HUES64 (cell line): ENCODE data around the gene RIPK4.
A peak's percentile ranks its signal among the peaks of the same experiment; 100 is the strongest.

ENCODE experiments used
- H3K27ac ChIP-seq: 2 replicates; pipeline ENCODE4 v1.7.0; 2013; ENCODE audit warnings: low read depth, low read length, inconsistent platforms
- H3K27me3 ChIP-seq: 2 replicates; pipeline ENCODE4 v1.6.1; 2013; ENCODE audit warnings: mild to moderate bottlenecking, low read length; ENCODE audit not compliant: insufficient read depth
- H3K36me3 ChIP-seq: 2 replicates; pipeline ENCODE4 v1.6.1; 2013; ENCODE audit warnings: mild to moderate bottlenecking, low read length; ENCODE audit not compliant: insufficient read depth
- H3K4me1 ChIP-seq: 2 replicates; pipeline ENCODE4 v1.6.1; 2013; ENCODE audit warnings: mild to moderate bottlenecking, low read length, moderate library complexity; ENCODE audit not compliant: insufficient read depth
- H3K4me3 ChIP-seq: 2 replicates; pipeline ENCODE4 v1.5.1; 2013; ENCODE audit warnings: mild to moderate bottlenecking, low read length, moderate library complexity
- H3K9ac ChIP-seq: 2 replicates; pipeline ENCODE4 v1.6.1; 2013; ENCODE audit warnings: mild to moderate bottlenecking, low read depth, low read length
- H3K9me3 ChIP-seq: 2 replicates; pipeline ENCODE4 v1.6.1; 2013; ENCODE audit warnings: low read depth, low read length; ENCODE audit not compliant: insufficient read depth
- whole genome bisulfite sequencing: fragments of 150-250, 120-280 bp; methylation state at CpG from one replicate; pipeline ENCODE4 v1.1.7; 2013; ENCODE audit warnings: missing lambda C conversion rate; 5-methylcytosine and 5-hydroxymethylcytosine counted together

RIPK4 gene

GRCh38 chr21:41776778-41777177 lies 9.9 kb upstream of the RIPK4 start:
- H3K27me3 ChIP-seq = peaks cover 23% of the 10 kb centered on the region
- 91% methylated on average over 4 of the region's 4 CpGs for WGBS
- no peaks in the 10 kb centered on the region for H3K9me3 ChIP-seq
- H3K4me3 ChIP-seq = no peak overlapping the region
- peaks cover 17% of the 10 kb centered on the region for H3K4me1 ChIP-seq
- H3K36me3 ChIP-seq = no peaks in the 10 kb centered on the region
- no peak overlapping the region for H3K9ac ChIP-seq
- H3K27ac ChIP-seq = no peak overlapping the region

GRCh38 chr21:41775149-41775472 lies 8.3 kb upstream of the RIPK4 start:
- peaks cover 20% of the 10 kb centered on the region for H3K4me1 ChIP-seq
- H3K27me3 ChIP-seq = peaks cover 40% of the 10 kb centered on the region
- H3K27ac ChIP-seq = no peak overlapping the region
- H3K36me3 ChIP-seq = no peaks in the 10 kb centered on the region
- no peaks in the 10 kb centered on the region for H3K9me3 ChIP-seq
- WGBS = 90% methylated on average over 3 of the region's 3 CpGs
- no peak overlapping the region for H3K4me3 ChIP-seq
- H3K9ac ChIP-seq = no peak overlapping the region

DNA sequence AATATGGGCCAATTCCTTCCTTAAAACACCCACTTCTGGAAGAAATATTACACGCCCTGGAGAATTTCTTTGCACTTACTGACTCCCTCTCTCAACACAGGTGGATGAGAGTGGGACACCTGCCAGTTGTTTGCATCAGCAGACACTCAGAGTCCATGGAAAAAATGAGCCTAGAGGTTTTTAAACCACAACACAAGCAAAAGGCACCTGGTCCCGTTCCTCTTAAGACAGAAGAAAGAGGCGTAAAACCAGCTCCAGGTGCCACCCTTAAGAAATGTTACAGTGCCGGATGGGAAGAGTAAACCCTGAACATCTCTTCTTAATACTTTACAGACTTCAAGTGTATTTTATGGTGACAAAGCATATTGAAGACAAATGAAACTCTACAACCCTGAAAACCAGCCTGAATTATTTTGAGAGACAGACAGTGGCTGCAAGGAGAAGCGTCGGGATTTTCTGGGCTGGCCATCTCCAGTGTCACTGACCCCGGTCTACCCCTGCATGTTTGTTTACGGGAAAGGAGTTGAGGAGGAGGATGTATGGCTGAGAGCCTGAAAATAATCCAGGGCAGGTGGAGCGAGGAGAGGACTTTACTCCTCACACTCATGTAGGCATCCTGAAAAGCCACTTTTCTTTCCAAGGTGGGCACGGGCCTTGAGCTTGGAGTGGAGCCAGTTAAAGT lies 7.8 kb upstream of the RIPK4 start:
- H3K27me3 ChIP-seq = peaks cover 45% of the 10 kb centered on the region
- no peak overlapping the region for H3K27ac ChIP-seq
- 93% methylated on average over 10 of the region's 10 CpGs for WGBS
- H3K9me3 ChIP-seq = no peaks in the 10 kb centered on the region
- H3K36me3 ChIP-seq = no peaks in the 10 kb centered on the region
- H3K9ac ChIP-seq = no peak overlapping the region
- no peak overlapping the region for H3K4me3 ChIP-seq
- H3K4me1 ChIP-seq = peaks cover 21% of the 10 kb centered on the region

GRCh38 chr21:41772351-41773080 lies 5.7 kb upstream of the RIPK4 start:
- Histone ChIP-seq H3K36me3 (no peaks in the 10 kb centered on the region), H3K9me3 (no peaks in the 10 kb centered on the region), H3K4me1 (peaks cover 30% of the 10 kb centered on the region), H3K27ac (no peak overlapping the region), H3K9ac (no peak overlapping the region), H3K27me3 (peaks cover 62% of the 10 kb centered on the region), H3K4me3 (no peak overlapping the region)
- WGBS = 49% methylated on average over 16 of the region's 16 CpGs

DNA sequence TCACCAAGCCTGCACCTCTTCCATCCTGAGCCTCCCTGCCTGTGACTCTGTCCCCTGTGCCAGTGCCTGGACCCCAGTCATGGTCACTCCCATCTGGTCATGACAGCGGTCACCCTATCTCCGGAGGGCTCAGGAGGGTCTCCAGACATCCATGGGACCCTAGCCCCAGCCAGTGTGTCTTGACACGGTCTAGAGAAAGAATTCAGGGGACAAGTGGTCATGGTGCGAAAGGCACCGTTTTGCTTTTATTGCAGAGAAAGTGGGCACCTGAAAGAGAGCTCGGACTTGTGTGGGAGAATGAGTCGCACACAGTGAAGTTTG lies 4.7 kb upstream of the RIPK4 start:
- H3K4me3 ChIP-seq = no peak overlapping the region
- no peak overlapping the region for H3K27ac ChIP-seq
- H3K27me3 ChIP-seq = peaks cover 68% of the 10 kb centered on the region
- H3K9me3 ChIP-seq = no peaks in the 10 kb centered on the region
- H3K4me1 ChIP-seq = peaks cover 35% of the 10 kb centered on the region
- H3K9ac ChIP-seq = no peak overlapping the region
- WGBS = 91% methylated on average over 7 of the region's 7 CpGs
- H3K36me3 ChIP-seq = no peaks in the 10 kb centered on the region

GRCh38 chr21:41770901-41771624 lies 4.2 kb upstream of the RIPK4 start:
- Histone ChIP-seq H3K4me3 (no peak overlapping the region), H3K27ac (no peak overlapping the region), H3K36me3 (no peaks in the 10 kb centered on the region), H3K9me3 (no peaks in the 10 kb centered on the region), H3K9ac (no peak overlapping the region), H3K27me3 (peaks cover 73% of the 10 kb centered on the region), H3K4me1 (peaks cover 35% of the 10 kb centered on the region)
- 81% methylated on average over 14 of the region's 14 CpGs for WGBS

DNA sequence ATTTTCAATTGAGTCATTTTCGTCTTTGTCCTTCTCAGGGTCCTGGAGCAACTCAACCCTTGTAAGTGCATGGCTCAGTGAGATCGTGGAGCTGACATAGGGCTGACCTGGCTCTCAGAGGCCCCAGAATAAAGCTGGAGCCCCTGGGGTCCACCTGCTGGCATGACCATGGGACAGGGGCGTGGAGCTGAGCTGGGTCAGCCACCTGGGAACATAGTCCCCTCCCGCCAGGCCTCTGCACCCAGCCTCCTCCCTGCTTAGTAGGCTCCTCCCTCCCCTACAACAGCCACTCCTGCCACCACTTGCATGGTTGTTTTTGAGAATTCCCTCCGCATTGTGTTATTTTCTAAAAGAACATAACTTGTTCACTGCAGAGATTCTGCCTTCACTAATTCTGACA lies 3.1 kb upstream of the RIPK4 start:
- Histone ChIP-seq H3K9ac (no peak overlapping the region), H3K27me3 (peaks cover 84% of the 10 kb centered on the region), H3K4me3 (no peak overlapping the region), H3K36me3 (no peaks in the 10 kb centered on the region), H3K27ac (no peak overlapping the region), H3K9me3 (no peaks in the 10 kb centered on the region), H3K4me1 (peaks cover 46% of the 10 kb centered on the region)
- 73% methylated on average over 5 of the region's 5 CpGs for WGBS

DNA sequence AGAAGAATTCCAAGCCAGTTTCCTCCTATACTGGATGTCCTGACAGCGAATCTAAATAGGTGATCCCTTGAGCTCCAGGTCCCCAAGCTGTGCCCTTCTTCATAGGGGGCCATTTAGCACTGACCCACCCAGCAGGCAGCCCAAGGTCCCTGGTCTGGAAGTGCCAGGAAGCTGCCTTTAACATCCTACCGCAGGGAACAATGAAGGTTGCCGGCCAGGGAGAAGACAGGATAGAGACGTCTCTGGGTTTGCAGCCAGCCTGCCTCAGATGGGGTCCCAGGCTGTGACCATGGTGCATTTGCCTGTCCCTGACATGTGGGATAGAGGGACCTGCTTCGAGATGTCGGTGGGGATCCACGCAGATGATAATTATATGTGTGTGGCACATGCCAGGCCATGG lies 2.7 kb upstream of the RIPK4 start:
- Histone ChIP-seq H3K36me3 (no peaks in the 10 kb centered on the region), H3K4me3 (no peak overlapping the region), H3K4me1 (peaks cover 50% of the 10 kb centered on the region), H3K27ac (no peak overlapping the region), H3K9ac (no peak overlapping the region), H3K27me3 (peaks cover 89% of the 10 kb centered on the region), H3K9me3 (no peaks in the 10 kb centered on the region)
- 38% methylated on average over 7 of the region's 7 CpGs for WGBS

DNA sequence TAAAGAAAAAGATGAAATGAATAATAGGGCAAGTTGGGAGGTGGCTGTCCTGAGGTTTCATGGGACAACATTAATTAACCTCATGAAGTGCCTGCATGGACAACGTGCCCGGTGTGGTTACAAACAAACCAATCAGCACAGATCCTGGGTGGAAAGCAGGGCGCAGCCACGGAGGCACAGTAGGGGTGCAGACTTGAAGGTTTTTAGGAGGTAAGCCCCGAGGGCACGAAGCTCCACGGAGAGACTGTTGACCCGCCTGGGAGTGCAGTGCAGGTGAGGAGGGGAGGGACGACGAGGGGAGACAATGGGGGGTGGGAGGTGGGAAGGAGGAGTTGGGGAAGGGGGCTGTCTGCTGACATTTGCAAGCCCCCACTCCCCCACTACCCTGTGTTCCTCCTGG lies 2.3 kb upstream of the RIPK4 start:
- no peak overlapping the region for H3K9ac ChIP-seq
- under 1% methylated on average over 8 of the region's 10 CpGs for WGBS
- peaks cover 53% of the 10 kb centered on the region for H3K4me1 ChIP-seq
- H3K27ac ChIP-seq = no peak overlapping the region
- H3K36me3 ChIP-seq = no peaks in the 10 kb centered on the region
- H3K9me3 ChIP-seq = no peaks in the 10 kb centered on the region
- H3K4me3 ChIP-seq = peak overlapping the region; percentile 55
- peaks cover 93% of the 10 kb centered on the region for H3K27me3 ChIP-seq

GRCh38 chr21:41768437-41769042 lies 1.7 kb upstream of the RIPK4 start:
- Histone ChIP-seq H3K27me3 (peaks cover 98% of the 10 kb centered on the region), H3K4me1 (peaks cover 58% of the 10 kb centered on the region), H3K9me3 (no peaks in the 10 kb centered on the region), H3K36me3 (no peaks in the 10 kb centered on the region), H3K9ac (no peak overlapping the region), H3K27ac (no peak overlapping the region), H3K4me3 (peak overlapping the region; percentile 55)
- WGBS = under 1% methylated on average over 17 of the region's 17 CpGs
